ENCODE results near the gene ACOT7.

- TF ChIP-seq POLR2A (IDR thresholded peaks at IDR 0.05) = no peak
- no peak for TF ChIP-seq CTCF (IDR thresholded peaks at IDR 0.05)
- TF ChIP-seq POLR2AphosphoS5 (IDR thresholded peaks at IDR 0.05) = no peak
Observed at GRCh38 chr1:6257541-6258069, 136.0 kb downstream of the ACOT7 start.

All from breast epithelium (tissue), 3 donors.